PC-9 (cell line): ENCODE results near the gene ANKRD44. TPM values are rescaled to one million over a fixed set of nuclear protein-coding genes. Genes with fewer than 3 reads are reported as not detected.

Experiments used
- BruUV-seq: library from RNA; stranded (reverse); fragments of 400-500 nt; replicated peaks from 2 replicates; lab custom pipeline; 2021; lab: Mats Ljungman, UMichigan
- CTCF ChIA-PET: fragments of 300-600 bp; sonication (Branson Sonifier 250); formaldehyde crosslinking; loops from one replicate; lab custom pipeline; 2022; ENCODE audit warnings: antibody characterized with exemption; lab: Charles Lee
- POLR2A ChIA-PET: fragments of 300-600 bp; sonication (Branson Sonifier 250); formaldehyde crosslinking; loops from one replicate; lab custom pipeline; 2022; ENCODE audit warnings: antibody characterized with exemption; ENCODE audit not compliant: unreplicated experiment; lab: Charles Lee
- DNase-seq, 2 experiments: peaks; one replicate each; pipeline versions ENCODE4 v3.0.0 to v3.0.0-alpha.2; 2015 to 2022; ENCODE audit warnings: mixed read lengths in 1 of 2
- H2AFZ ChIP-seq: fragments of 200-600 bp; sonication (generic); 2 replicates; pipeline ENCODE4 v1.8.1; 2017; ENCODE audit warnings: antibody characterized with exemption
- H3F3A ChIP-seq: fragments of 200-600 bp; sonication (generic); 2 replicates; pipeline ENCODE4 v1.8.1; 2017; ENCODE audit warnings: antibody characterized with exemption, mild to moderate bottlenecking, low read depth; ENCODE audit not compliant: insufficient read depth
- H3K27ac ChIP-seq: fragments of 200-600 bp; sonication (generic); 2 replicates; pipeline ENCODE4 v1.6.1; 2016; ENCODE audit warnings: mixed run types
- H3K27me3 ChIP-seq: fragments of 200-600 bp; sonication (generic); 2 replicates; pipeline ENCODE4 v1.6.1; 2016; ENCODE audit warnings: low read depth, mixed run types; ENCODE audit not compliant: insufficient read depth
- H3K36me3 ChIP-seq: fragments of 200-600 bp; sonication (generic); 2 replicates; pipeline ENCODE4 v1.6.1; 2016; ENCODE audit warnings: low read depth, mixed run types
- H3K4me1 ChIP-seq: fragments of 200-600 bp; sonication (generic); replicated peaks from 2 replicates; pipeline ENCODE4 v1.6.1; 2016; ENCODE audit warnings: mixed run types; ENCODE audit not compliant: insufficient read depth
- H3K4me2 ChIP-seq: fragments of 200-600 bp; sonication (generic); 2 replicates; pipeline ENCODE4 v1.6.1; 2017; ENCODE audit warnings: mixed run types
- H3K4me3 ChIP-seq: fragments of 200-600 bp; sonication (generic); 2 replicates; pipeline ENCODE4 v1.6.1; 2016; ENCODE audit warnings: mixed run types
- H3K79me2 ChIP-seq: fragments of 200-600 bp; sonication (generic); 2 replicates; pipeline ENCODE4 v1.6.1; 2017; ENCODE audit warnings: low read depth, mixed run types
- H3K9me2 ChIP-seq: fragments of 200-600 bp; sonication (generic); 2 replicates; pipeline ENCODE4 v1.8.1; 2017; ENCODE audit warnings: mild to moderate bottlenecking; ENCODE audit not compliant: insufficient read depth
- H3K9me3 ChIP-seq: fragments of 200-600 bp; sonication (generic); 2 replicates; pipeline ENCODE4 v1.8.1; 2016; ENCODE audit warnings: low read depth; ENCODE audit not compliant: insufficient read depth
- H4K20me1 ChIP-seq: fragments of 200-600 bp; sonication (generic); 2 replicates; pipeline ENCODE4 v1.8.1; 2017; ENCODE audit not compliant: insufficient read depth
- CTCF ChIP-seq: fragments of 200-600 bp; sonication (generic); conservative IDR thresholded peaks from 2 replicates; pipeline ENCODE4 v1.6.1; 2017; ENCODE audit warnings: mixed run types, antibody characterized with exemption, mild to moderate bottlenecking, moderate library complexity
- EZH2 ChIP-seq: fragments of 200-600 bp; sonication (generic); IDR thresholded peaks from 2 replicates; pipeline ENCODE4 v1.8.0; 2017; ENCODE audit warnings: antibody characterized with exemption, low read depth
- intact Hi-C: fragments of 100-400 bp; cut with micrococcal nuclease; formaldehyde crosslinking; loops from one replicate; pipeline ENCODE4 v1.10.0; 2022; ENCODE audit not compliant: unreplicated experiment
- total RNA-seq: library from RNA; stranded (reverse); gene quantifications from 2 replicates; pipeline ENCODE4 v1.2.3, GENCODE V29; 2021

Gene ANKRD44
- total RNA-seq, 1 experiment from 2014 or later: 3.4 TPM

DNA sequence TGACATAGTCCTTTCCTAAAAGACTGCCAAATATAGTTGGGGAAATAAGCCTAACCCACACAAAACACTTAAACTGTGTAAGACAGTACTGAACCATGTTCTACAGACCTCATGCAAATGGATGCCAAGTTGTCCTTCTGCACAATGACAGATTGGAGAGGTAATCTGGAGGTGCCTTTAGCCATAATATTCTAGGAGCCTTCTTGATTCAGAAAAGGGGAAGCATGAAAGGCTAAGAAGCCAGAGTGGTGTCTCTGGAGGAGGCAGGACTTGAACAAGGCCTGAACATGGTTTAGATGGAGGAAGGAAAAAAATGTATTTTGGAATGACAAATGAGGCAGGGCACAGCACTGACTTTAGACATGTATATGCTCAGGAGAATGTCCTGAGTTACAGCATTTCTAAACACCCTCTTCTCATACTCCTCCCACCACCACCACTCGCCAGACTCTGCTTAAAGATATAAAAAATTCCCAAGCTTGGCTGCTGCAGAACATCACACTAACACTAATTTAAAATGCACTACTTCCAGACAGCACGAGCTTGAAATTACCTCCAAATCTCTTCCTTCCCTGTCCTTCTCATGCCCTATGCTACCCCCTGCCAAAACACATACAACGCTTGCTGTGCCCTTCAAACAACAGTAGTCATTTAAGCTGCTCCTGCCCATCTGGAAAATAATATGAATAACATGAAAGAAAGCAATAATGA lies 110.4 kb downstream of the ANKRD44 start:
- BruUV-seq: no TSS peak
- H3K9me2 ChIP-seq: no peaks in the 10 kb centered on the region
- H3F3A ChIP-seq: no peaks in the 10 kb centered on the region
- no peaks in the 10 kb centered on the region for H3K79me2 ChIP-seq
- H3K4me1 ChIP-seq: no peaks in the 10 kb centered on the region
- TF ChIP-seq EZH2: no peak
- TF ChIP-seq CTCF: no peak
- no peak overlapping the region for H2AFZ ChIP-seq
- intact Hi-C loops: no loop called here
- no peaks in the 10 kb centered on the region for H3K9me3 ChIP-seq
- ChIA-PET POLR2A (no interaction called here), CTCF (no interaction called here)
- DNase-seq: no peak
- no peak overlapping the region for H3K4me2 ChIP-seq
- no peaks in the 10 kb centered on the region for H3K27me3 ChIP-seq
- H4K20me1 ChIP-seq: no peaks in the 10 kb centered on the region
- H3K4me3 ChIP-seq: no peak overlapping the region
- no peaks in the 10 kb centered on the region for H3K36me3 ChIP-seq
- no peak overlapping the region for H3K27ac ChIP-seq

GRCh38 chr2:197198890-197199289 lies 111.7 kb downstream of the ANKRD44 start:
- TF ChIP-seq CTCF: no peak
- TF ChIP-seq EZH2: no peak
- H4K20me1 ChIP-seq: no peaks in the 10 kb centered on the region
- no peak overlapping the region for H3K4me2 ChIP-seq
- ChIA-PET POLR2A (no interaction called here), CTCF (no interaction called here)
- no peak overlapping the region for H2AFZ ChIP-seq
- H3K27ac ChIP-seq: no peak overlapping the region
- no TSS peak for BruUV-seq
- no peaks in the 10 kb centered on the region for H3K4me1 ChIP-seq
- no peaks in the 10 kb centered on the region for H3K36me3 ChIP-seq
- no peak overlapping the region for H3K4me3 ChIP-seq
- no peaks in the 10 kb centered on the region for H3K9me3 ChIP-seq
- H3K79me2 ChIP-seq: no peaks in the 10 kb centered on the region
- no peaks in the 10 kb centered on the region for H3K9me2 ChIP-seq
- no peaks in the 10 kb centered on the region for H3F3A ChIP-seq
- DNase-seq: no peak
- H3K27me3 ChIP-seq: no peaks in the 10 kb centered on the region
- intact Hi-C loops: loop anchor here (10.0 kb wide), 1 partner anchor 84 kb away; no protein-coding TSS in a partner anchor

- POLR2A ChIA-PET: interaction anchor here (0.7 kb wide), 1 partner anchor 88 kb away, joined by 5 read pairs; no protein-coding TSS in a partner anchor
- TF ChIP-seq EZH2 (no peak), CTCF (no peak)
These were observed 112.7 kb downstream of the ANKRD44 start for GRCh38 chr2:197197895-197198311.

More at GRCh38 chr2:197197895-197198311, 112.7 kb downstream of the ANKRD44 start:
- intact Hi-C loops: loop anchor here (10.0 kb wide), 1 partner anchor 83 kb away; no protein-coding TSS in a partner anchor
- Histone ChIP-seq H3K9me2 (no peaks in the 10 kb centered on the region), H3K36me3 (no peaks in the 10 kb centered on the region), H3F3A (no peaks in the 10 kb centered on the region), H3K79me2 (no peaks in the 10 kb centered on the region), H3K4me1 (no peaks in the 10 kb centered on the region), H3K4me2 (no peak overlapping the region), H3K27ac (no peak overlapping the region), H2AFZ (no peak overlapping the region), H3K4me3 (no peak overlapping the region), H3K27me3 (no peaks in the 10 kb centered on the region), H3K9me3 (no peaks in the 10 kb centered on the region), H4K20me1 (no peaks in the 10 kb centered on the region)
- no peak for DNase-seq
- CTCF ChIA-PET: no interaction called here
- no TSS peak for BruUV-seq
